NCI-H2196 treated with DMSO at 0.1 percent for 48 hours (cell line): Measurements from ENCODE around the gene ANTXRL.
"Not testable (repeated sequence)": the region's sequence is repeated elsewhere in the genome, so short reads cannot be mapped to it uniquely, and the experiment has no call there.

Experiments
- DNase-seq: peaks from one replicate; lab custom pipeline; 2025; ENCODE audit not compliant: unreplicated experiment; lab: John Stamatoyannopoulos, UW

Gene ANTXRL

DNA sequence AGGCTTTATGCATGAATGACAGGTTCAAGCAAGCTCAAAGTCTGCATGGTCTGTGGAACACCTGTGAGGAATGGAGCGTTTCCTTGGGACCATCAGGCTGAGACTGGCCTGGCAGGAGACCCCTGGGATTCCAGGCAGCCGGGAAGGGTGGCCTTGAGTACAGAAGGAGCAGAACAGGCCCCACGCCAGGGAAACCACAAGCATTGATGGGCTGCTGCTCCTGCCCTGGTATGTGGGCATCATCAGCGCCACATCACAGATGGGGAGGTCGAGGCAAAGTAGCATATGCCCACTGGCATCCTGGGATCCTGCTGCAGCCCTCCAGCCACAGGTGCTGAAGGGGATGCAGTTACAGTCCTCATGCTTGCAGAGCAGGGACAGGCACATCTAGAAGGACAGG is 40.9 kb downstream of the ANTXRL start:
- no peak for DNase-seq

DNA sequence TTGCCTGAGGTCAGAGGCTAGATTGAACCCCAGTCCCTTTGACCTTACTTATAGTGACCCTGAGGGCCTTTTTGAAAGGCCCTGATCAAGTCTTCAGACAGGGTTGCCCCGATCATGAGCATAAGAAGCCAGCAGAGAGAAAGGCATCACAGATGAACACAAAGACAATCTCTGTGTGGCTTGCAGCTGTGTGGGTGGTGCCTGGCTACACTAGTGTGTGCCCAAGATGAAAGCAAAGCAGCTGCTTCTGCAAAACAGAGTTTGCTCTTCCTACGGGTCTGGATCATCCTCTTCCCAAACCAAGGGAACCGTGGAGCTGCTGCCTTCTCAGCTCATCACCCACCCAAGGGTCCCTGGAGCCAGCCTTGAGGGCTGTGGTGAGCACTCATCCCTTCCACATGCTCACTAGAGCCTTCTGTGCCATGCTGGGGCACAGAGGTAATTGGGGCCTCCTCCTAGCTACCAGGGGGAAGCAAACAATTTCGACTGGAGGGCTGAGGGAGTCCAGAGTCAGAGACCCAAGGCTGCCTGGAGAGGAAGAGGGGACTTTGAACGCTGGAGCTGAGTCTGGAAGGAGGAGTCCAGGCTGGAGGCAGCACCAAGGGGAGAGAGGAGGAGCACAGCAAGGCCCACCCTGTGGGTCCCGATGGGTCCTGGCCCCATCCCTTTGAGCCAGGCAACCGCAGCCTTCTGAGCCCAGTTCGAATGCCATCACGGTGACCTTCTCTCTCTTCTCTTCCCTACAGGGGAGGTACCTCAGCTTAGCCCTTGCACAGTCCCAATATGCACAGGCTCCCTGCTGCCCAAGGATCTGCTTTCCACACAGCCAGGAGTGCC is 42.3 kb downstream of the ANTXRL start:
- no peak for DNase-seq

DNA sequence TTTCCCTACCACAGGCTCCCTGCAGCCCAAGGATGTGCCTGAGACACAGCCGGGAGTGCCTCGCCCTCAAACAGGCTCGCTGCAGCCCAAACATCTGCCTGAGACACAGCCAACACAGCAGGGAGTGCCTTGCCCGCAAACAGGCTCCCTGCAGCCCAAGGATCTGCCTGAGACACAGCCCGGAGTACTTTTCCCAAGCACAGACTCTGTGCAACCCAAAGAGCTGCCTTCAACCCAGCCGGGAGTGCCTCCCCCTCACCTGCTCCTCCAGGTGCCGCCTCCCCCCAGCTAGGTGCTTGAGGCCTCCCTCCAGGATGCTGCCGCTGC is 42.9 kb downstream of the ANTXRL start:
- DNase-seq, result no peak

DNA sequence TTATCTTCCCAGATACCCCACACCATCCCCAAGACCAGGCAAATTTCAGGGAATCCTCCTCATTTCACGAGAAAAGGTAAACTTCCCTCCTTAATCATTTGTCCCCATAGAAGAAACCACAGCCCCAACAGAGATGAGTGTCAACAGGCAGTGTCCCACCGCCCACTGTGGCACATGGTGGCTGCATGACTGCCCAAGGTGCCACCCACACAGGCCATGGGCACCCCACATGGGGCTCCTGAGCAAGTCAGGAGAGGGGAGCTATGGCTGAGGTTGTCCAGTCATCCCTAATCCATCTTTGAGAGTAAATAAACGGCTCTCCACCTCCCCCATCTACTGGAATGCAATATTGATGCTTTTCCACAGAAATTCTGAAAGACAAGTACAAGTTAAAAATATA is 44.1 kb downstream of the ANTXRL start:
- DNase-seq, result no peak

GRCh38 chr10:46365484-46365883 is 78.7 kb downstream of the ANTXRL start:
- not testable (repeated sequence) for DNase-seq

DNA sequence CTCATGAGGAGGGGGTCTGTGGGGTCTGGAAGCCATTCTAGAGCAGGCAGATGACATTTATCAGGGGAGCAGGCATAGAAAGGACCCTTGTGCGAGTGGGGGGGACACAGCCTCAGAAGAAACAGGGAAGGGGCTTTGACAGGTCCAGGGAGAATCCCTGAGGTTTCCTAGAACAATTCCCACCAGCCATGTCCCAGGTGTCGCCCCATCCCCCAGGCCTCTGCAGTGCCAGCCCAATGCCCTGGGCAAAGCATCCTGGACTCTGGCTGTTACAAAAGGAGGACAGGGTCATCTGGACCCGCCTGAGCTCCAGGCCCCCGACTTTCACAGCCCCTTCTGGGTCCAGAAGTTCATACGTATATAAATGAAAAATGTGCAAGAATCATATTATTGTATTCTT is 80.4 kb downstream of the ANTXRL start:
- not testable (repeated sequence) for DNase-seq

- not testable (repeated sequence) for DNase-seq
These were observed 81.0 kb downstream of the ANTXRL start for GRCh38 chr10:46367666-46368240.

DNA sequence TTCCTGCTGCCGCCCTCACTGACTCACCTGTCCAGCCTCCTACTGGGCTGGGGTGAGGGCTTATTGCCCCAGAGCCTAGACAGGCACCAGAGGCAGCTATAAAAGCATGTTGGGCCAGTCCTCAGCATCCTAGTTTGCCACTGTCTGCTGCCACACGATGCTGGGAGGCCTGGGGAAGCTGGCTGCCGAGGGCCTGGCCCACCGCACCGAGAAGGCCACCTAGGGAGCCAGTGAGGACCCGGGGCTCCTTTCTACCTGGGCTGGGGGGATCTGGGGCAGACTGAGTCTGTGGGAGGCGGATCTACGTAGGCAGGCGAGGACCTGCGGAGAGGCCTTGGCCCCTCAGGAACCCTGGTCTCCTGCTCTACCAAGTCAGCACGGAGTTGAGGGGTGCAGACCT is 82.2 kb downstream of the ANTXRL start:
- DNase-seq, result not testable (repeated sequence)

GRCh38 chr10:46374410-46374809 is 87.6 kb downstream of the ANTXRL start:
- not testable (repeated sequence) for DNase-seq

DNA sequence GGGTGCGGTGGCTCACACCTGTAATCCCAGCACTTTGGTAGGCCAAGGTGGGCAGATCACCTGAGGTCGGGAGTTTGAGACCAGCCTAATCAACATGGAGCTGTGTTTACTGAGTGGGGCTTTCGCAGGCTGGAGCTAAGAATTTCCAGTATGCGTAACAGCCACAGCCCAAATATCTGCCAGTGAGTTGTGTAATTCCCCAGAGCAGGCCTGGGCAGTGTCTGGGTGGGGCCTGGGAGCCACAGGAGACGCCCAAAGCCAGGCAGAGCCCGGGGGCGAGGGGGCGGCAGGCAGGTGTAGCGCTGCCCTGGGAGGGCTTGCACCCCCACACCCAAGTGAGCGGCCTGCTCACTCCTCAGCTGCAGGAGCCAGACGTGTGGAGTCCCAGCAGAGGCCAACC is 88.6 kb downstream of the ANTXRL start, which contains the start of gene ANXA8L1:
Gene ANXA8L1 (plus strand): TSS at position 371 of the 400 bp plus-strand sequence. CDS start 76 bp downstream, outside the sequence.
- not testable (repeated sequence) for DNase-seq

- not testable (repeated sequence) for DNase-seq
These were observed 90.2 kb downstream of the ANTXRL start for GRCh38 chr10:46377022-46377421.

- DNase-seq, result not testable (repeated sequence)
These were observed 90.9 kb downstream of the ANTXRL start for GRCh38 chr10:46377651-46378050.

GRCh38 chr10:46378108-46378507 is 91.3 kb downstream of the ANTXRL start:
- not testable (repeated sequence) for DNase-seq

- not testable (repeated sequence) for DNase-seq
These were observed 92.5 kb downstream of the ANTXRL start for GRCh38 chr10:46379233-46379848.
